GM12875 (cell line): ENCODE results near the gene IL10RB.

ENCODE experiments used
- H3K4me3 ChIP-seq: one replicate; pipeline ENCODE4 v1.5.1; 2011; ENCODE audit warnings: low read depth, low read length, control low read depth
- TF ChIP-seq, protein P1 (sequence below): IDR thresholded peaks from 2 replicates; pipeline ENCODE4 v1.5.1; 2011; ENCODE audit warnings: low read depth, mild to moderate bottlenecking, control low read depth, inconsistent platforms, low read length, moderate library complexity, borderline replicate concordance; ENCODE audit not compliant: insufficient read depth

IL10RB gene

DNA sequence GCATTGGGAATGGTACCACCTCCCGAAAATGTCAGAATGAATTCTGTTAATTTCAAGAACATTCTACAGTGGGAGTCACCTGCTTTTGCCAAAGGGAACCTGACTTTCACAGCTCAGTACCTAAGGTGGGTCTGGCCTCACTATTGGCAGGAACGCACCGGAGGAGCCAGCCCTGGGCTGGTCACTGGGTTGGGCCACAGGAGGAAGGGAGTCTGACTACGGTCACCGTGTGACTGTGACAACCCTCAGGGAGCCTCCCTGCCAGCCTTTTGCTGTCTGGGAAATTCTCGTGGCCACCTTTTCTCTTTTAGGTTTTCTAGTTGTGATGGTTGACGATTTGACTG lies 2.2 kb downstream of the IL10RB start:
- TF ChIP-seq, protein P1, sequence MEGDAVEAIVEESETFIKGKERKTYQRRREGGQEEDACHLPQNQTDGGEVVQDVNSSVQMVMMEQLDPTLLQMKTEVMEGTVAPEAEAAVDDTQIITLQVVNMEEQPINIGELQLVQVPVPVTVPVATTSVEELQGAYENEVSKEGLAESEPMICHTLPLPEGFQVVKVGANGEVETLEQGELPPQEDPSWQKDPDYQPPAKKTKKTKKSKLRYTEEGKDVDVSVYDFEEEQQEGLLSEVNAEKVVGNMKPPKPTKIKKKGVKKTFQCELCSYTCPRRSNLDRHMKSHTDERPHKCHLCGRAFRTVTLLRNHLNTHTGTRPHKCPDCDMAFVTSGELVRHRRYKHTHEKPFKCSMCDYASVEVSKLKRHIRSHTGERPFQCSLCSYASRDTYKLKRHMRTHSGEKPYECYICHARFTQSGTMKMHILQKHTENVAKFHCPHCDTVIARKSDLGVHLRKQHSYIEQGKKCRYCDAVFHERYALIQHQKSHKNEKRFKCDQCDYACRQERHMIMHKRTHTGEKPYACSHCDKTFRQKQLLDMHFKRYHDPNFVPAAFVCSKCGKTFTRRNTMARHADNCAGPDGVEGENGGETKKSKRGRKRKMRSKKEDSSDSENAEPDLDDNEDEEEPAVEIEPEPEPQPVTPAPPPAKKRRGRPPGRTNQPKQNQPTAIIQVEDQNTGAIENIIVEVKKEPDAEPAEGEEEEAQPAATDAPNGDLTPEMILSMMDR, result no peak
- no peak overlapping the region for H3K4me3 ChIP-seq

DNA sequence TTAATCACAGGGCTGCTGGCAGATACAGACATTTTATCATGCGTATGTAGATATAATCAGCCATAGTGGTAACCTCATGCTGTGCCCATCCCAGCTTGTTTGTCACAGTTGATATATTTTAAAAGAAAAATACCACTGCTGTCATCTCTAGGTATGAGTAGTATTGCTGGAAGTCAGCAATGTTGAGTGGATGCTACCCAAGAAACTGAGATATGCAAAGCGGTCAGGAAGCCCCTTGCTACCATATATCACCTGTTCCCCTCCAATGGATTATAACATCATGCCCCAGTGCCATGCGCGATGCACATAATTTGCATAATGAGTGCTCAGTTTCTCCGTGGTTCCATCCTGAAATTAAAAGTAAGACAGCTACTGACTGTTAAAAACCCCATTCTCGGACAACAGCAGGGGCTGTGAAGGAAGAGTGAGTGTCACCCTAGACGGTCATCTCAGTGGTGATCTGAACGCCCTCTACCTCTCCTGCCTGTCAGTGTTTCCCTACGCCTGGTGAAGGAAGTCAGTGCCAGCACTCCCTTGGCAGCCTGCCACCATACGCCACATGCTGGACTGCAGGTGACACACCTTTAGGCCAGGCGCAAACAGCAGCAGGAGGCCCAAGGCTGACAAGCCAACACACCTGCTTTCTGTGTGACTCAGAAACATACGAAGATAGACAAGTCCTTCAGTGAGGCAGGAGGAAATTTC lies 2.7 kb downstream of the IL10RB start:
- TF ChIP-seq, protein P1, result no peak
- H3K4me3 ChIP-seq, result peak overlapping the region; percentile 41

DNA sequence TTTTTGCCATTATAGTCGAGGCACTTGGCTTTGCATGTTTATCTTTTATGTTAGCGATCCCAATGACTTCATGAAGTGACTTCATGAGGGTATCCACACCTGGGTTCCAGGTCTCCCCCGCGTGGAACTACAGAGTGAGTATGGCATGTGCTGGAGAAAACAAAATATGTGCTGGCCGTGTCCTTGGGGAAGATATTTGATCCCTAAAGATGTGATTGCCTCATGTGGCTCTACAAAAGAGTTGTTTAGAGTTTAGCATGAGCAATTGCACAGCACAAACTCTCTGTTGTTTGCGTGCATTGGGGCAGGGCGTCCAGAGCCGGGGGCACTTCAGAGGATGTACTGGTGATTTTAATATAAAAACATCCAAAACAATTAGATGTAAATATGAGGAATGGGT lies 4.8 kb downstream of the IL10RB start:
- TF ChIP-seq, protein P1, result no peak
- no peak overlapping the region for H3K4me3 ChIP-seq

DNA sequence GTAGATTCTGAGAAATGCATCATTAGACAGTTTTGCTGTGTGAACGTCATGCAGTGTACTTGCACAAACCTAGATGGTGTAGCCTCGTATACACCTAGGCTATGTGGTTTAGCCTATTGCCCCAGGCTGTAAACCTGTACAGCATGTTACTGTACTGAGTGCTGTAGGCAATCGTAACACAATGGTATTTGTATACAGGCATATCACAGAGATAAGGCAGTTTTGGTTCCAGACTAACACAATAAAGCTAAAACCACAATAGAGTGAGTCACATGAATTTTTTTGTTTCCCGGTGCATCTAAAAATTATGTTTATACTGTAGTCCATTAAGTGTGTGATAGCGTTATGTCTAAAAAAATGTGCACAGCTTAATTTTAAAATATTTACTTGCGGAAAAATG lies 6.9 kb downstream of the IL10RB start:
- no peak overlapping the region for H3K4me3 ChIP-seq
- TF ChIP-seq, protein P1, result no peak

GRCh38 chr21:33278721-33279120 lies 12.6 kb downstream of the IL10RB start:
- H3K4me3 ChIP-seq, result no peak overlapping the region
- TF ChIP-seq, protein P1, result no peak

GRCh38 chr21:33279330-33279820 lies 13.2 kb downstream of the IL10RB start:
- TF ChIP-seq, protein P1, result no peak
- H3K4me3 ChIP-seq, result no peak overlapping the region

DNA sequence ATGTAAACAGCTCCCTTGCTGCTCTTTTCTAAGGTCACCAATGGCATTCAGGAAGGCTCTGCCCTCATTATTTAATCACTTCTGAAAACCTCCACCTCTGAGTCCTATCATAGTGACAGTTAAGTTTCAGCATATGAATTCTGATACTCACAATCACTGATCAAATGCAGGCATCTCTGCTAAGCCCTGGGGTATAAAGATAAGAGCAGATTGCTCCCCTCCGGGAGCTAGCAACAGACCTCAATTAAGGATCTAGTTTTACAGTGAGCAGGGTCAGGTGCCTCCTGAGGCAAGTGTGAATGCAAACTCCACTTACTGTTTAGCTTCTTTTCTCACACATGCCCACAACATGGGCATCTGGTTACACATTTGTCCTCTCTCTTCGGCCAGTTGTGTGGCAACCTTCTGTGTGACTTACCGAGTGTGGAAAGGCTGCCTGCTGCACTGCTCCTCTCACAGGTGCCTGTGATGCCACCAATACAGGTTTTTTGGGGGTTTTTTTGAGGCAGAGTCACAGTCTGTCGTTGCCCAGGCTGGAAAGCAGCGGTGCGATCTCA lies 15.0 kb downstream of the IL10RB start:
- TF ChIP-seq, protein P1, result no peak
- no peak overlapping the region for H3K4me3 ChIP-seq
